SK-N-SH (cell line): Measurements from ENCODE around the gene NKD1.

Experiments used
- CHD2 ChIP-seq: fragments of 150-350 bp; IDR thresholded peaks from 2 replicates; pipeline ENCODE4 v1.6.1; 2018; ENCODE audit warnings: low read length; ENCODE audit not compliant: partially characterized antibody
- EP300 ChIP-seq, 2 experiments: IDR thresholded peaks; 2 replicates each; pipeline versions ENCODE4 v1.4.0 to v1.6.1; 2012; ENCODE audit warnings: borderline replicate concordance in 1 of 2, low read depth in 1 of 2, low read length in 1 of 2
- EZH2phosphoT487 ChIP-seq: fragments of 200-600 bp; sonication (generic); IDR thresholded peaks from 2 replicates; pipeline ENCODE4 v1.6.1; 2017; ENCODE audit warnings: low read depth, mixed run types, mild to moderate bottlenecking, antibody characterized with exemption, moderate library complexity, borderline replicate concordance
- GABPA ChIP-seq: IDR thresholded peaks from 2 replicates; pipeline ENCODE4 v1.4.0; 2012; ENCODE audit warnings: low read depth, mild to moderate bottlenecking
- MAX ChIP-seq: IDR thresholded peaks from 2 replicates; pipeline ENCODE4 v1.4.0; 2012; ENCODE audit warnings: low read depth
- NRF1 ChIP-seq: IDR thresholded peaks from 2 replicates; pipeline ENCODE4 v1.6.1; 2012; ENCODE audit warnings: low read depth, mild to moderate bottlenecking, low read length
- POLR2AphosphoS5 ChIP-seq: IDR thresholded peaks from 2 replicates; pipeline ENCODE4 v1.6.1; 2012; ENCODE audit warnings: low read depth, low read length
- RAD21 ChIP-seq: IDR thresholded peaks from 2 replicates; pipeline ENCODE4 v1.6.1; 2012; ENCODE audit warnings: mild to moderate bottlenecking, low read length
- REST ChIP-seq: IDR thresholded peaks from 2 replicates; pipeline ENCODE4 v1.6.1; 2012; ENCODE audit warnings: mild to moderate bottlenecking, low read depth, low read length, moderate library complexity
- RXRA ChIP-seq: IDR thresholded peaks from 2 replicates; pipeline ENCODE4 v1.4.0; 2012; ENCODE audit warnings: low read depth, mild to moderate bottlenecking, borderline replicate concordance
- SIN3A ChIP-seq: IDR thresholded peaks from 2 replicates; pipeline ENCODE4 v1.6.1; 2012; ENCODE audit warnings: low read depth, mild to moderate bottlenecking, low read length, moderate library complexity, borderline replicate concordance
- SMC3 ChIP-seq: IDR thresholded peaks from 2 replicates; pipeline ENCODE4 v1.6.1; 2012; ENCODE audit warnings: low read depth, low read length, improper control_type of control experiment
- TF ChIP-seq, protein P1 (sequence below): IDR thresholded peaks from 2 replicates; pipeline ENCODE4 v1.4.0; 2012; ENCODE audit warnings: low read depth, borderline replicate concordance
- TF ChIP-seq, protein P2 (sequence below): fragments of 200-600 bp; sonication (generic); IDR thresholded peaks from 2 replicates; pipeline ENCODE4 v1.6.1; 2017; ENCODE audit warnings: antibody characterized with exemption, mild to moderate bottlenecking, moderate library complexity

DNA sequence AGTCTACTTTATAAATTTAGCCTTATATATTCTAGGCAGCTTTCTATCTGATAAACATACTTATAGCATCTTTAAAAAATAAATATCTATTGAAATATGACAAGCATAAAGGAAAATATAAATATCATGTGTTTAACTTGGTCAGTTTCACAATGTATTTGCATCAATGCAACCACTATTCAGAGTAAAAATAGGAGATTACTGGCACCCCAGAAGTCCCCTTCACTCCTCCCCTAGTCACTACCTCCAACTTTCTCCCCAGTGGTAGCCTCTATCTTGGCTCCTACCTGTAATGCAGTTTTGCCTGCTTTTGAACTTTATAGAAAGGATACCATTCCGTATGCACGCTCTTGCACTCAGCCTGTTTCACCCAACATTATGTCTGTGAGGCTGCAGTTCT lies 142.0 kb downstream of the NKD1 start:
- TF ChIP-seq, protein P1, sequence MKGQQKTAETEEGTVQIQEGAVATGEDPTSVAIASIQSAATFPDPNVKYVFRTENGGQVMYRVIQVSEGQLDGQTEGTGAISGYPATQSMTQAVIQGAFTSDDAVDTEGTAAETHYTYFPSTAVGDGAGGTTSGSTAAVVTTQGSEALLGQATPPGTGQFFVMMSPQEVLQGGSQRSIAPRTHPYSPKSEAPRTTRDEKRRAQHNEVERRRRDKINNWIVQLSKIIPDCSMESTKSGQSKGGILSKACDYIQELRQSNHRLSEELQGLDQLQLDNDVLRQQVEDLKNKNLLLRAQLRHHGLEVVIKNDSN, result no peak
- TF ChIP-seq, protein P2, sequence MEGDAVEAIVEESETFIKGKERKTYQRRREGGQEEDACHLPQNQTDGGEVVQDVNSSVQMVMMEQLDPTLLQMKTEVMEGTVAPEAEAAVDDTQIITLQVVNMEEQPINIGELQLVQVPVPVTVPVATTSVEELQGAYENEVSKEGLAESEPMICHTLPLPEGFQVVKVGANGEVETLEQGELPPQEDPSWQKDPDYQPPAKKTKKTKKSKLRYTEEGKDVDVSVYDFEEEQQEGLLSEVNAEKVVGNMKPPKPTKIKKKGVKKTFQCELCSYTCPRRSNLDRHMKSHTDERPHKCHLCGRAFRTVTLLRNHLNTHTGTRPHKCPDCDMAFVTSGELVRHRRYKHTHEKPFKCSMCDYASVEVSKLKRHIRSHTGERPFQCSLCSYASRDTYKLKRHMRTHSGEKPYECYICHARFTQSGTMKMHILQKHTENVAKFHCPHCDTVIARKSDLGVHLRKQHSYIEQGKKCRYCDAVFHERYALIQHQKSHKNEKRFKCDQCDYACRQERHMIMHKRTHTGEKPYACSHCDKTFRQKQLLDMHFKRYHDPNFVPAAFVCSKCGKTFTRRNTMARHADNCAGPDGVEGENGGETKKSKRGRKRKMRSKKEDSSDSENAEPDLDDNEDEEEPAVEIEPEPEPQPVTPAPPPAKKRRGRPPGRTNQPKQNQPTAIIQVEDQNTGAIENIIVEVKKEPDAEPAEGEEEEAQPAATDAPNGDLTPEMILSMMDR, result no peak
- no peak for TF ChIP-seq EZH2phosphoT487
- TF ChIP-seq NRF1, result no peak
- no peak for TF ChIP-seq CHD2
- no peak for TF ChIP-seq MAX
- no peak for TF ChIP-seq RAD21
- no peak for TF ChIP-seq GABPA
- TF ChIP-seq RXRA, result no peak
- TF ChIP-seq REST, result no peak
- TF ChIP-seq SIN3A, result no peak
- no peak for TF ChIP-seq POLR2AphosphoS5
- TF ChIP-seq SMC3, result no peak
- TF ChIP-seq EP300 (IDR thresholded peaks at IDR 0.05; ENCODE audit: borderline replicate concordance in 1 of 2, low read depth in 1 of 2, low read length in 1 of 2), result no peak
